Coronary artery (tissue), 2 donors: ENCODE data around the gene N4BP2L2.

Experiments
- DNase-seq: peaks from one replicate; pipeline ENCODE4 v3.0.0-alpha.2; 2017; ENCODE audit warnings: low spot score
- H3K27ac ChIP-seq, 2 donors: fragments of 200-600 bp; sonication (generic); one replicate each; pipeline ENCODE4 v1.5.1; 2016 to 2019
- H3K4me3 ChIP-seq: fragments of 200-600 bp; sonication (generic); 2 replicates; pipeline ENCODE4 v1.5.1; 2016; ENCODE audit warnings: mild to moderate bottlenecking, moderate library complexity
- TF ChIP-seq, protein P1 (sequence below): fragments of 200-600 bp; sonication (generic); IDR thresholded peaks from one replicate; pipeline ENCODE4 v1.5.1; 2019; ENCODE audit warnings: antibody characterized with exemption

Gene N4BP2L2

GRCh38 chr13:32471187-32471922 is 67.2 kb downstream of the N4BP2L2 start:
- peak overlapping the region; percentile 44 to 55 for H3K27ac ChIP-seq
- no peak overlapping the region for H3K4me3 ChIP-seq
- TF ChIP-seq, protein P1, sequence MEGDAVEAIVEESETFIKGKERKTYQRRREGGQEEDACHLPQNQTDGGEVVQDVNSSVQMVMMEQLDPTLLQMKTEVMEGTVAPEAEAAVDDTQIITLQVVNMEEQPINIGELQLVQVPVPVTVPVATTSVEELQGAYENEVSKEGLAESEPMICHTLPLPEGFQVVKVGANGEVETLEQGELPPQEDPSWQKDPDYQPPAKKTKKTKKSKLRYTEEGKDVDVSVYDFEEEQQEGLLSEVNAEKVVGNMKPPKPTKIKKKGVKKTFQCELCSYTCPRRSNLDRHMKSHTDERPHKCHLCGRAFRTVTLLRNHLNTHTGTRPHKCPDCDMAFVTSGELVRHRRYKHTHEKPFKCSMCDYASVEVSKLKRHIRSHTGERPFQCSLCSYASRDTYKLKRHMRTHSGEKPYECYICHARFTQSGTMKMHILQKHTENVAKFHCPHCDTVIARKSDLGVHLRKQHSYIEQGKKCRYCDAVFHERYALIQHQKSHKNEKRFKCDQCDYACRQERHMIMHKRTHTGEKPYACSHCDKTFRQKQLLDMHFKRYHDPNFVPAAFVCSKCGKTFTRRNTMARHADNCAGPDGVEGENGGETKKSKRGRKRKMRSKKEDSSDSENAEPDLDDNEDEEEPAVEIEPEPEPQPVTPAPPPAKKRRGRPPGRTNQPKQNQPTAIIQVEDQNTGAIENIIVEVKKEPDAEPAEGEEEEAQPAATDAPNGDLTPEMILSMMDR = no peak
- DNase-seq = no peak

DNA sequence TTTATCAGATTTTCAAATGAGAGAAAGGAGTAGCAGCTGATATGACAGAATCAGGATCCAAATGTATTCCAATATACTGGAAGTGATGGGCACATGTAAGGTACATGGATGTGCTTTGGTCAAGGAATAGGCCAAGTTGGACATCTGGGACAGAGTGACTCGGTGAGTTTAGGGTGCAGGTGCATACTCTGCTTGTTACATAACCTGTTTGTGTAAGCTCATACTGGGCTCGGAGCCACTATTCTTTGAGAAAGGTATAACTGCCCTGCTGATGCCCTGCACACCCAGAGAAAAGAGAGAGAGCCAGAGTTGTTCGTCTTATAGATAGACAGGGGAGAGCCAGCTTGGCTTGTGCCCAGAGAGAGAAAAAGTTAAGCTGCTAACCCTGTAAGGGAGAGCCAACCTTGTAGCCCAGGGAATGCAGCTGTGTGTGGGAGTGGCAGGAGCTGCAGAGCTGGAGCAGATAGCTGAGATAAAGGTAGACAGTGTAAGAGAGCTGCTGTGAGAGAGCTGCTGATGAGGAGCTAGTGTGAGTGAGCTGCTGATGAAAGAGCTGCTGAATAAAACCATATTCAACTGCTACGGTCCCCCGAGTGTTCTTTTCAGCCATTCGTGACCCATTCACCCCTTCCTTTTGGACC is 70.0 kb downstream of the N4BP2L2 start:
- Histone ChIP-seq H3K27ac (no peak overlapping the region), H3K4me3 (no peak overlapping the region)
- no peak for DNase-seq
- TF ChIP-seq, protein P1 = no peak

DNA sequence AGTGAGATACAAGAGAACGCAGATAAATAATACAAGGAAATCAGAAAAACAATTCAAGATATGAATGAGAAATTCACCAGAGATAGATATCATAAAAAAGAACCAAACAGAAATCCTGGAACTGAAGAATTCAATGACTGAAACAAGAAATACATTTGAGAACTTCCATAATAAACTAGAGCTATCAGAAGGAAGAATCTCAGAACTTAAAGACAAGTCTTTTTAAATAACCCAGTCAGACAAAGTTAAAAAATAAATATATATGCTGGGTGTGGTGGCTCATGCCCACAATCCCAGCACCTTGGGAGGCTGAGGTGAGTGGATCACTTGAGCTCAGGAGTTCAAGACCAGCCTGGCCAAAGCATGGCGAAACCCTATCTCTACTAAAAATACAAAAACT is 82.0 kb downstream of the N4BP2L2 start:
- TF ChIP-seq, protein P1 = no peak
- Histone ChIP-seq H3K27ac (no peak overlapping the region), H3K4me3 (no peak overlapping the region)
- DNase-seq = no peak

- no peak for DNase-seq
- TF ChIP-seq, protein P1 = no peak
- Histone ChIP-seq H3K27ac (no peak overlapping the region), H3K4me3 (no peak overlapping the region)
Measured at GRCh38 chr13:32455594-32455903, 83.0 kb downstream of the N4BP2L2 start.

- Histone ChIP-seq H3K27ac (no peak overlapping the region), H3K4me3 (no peak overlapping the region)
- no peak for DNase-seq
- TF ChIP-seq, protein P1 = no peak
Measured at GRCh38 chr13:32454886-32455593, 83.6 kb downstream of the N4BP2L2 start.

DNA sequence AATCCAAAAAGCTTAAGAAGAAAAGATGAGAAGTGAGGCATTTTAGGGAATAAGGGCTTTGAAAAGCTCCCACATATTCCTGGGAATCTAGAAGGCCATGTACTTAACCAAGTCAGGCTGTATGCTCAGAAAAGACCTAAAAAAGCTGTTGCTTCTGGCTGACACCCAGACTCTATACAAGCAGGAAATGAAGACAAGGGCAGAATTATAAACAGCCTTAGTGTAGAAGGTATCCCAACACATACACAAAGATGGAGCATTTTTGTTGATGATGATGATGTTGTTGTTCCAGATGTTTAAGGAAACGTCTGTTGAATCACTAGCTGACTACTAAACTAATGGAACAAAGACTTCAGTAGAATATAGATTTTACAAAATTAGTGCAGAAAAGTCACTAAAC is 84.6 kb downstream of the N4BP2L2 start:
- TF ChIP-seq, protein P1 = no peak
- H3K27ac ChIP-seq = no peak overlapping the region
- no peak for DNase-seq
- no peak overlapping the region for H3K4me3 ChIP-seq
